Measurements from ENCODE around the gene CNTRL. TPM values are rescaled to one million over a fixed set of nuclear protein-coding genes. Genes with fewer than 3 reads are reported as not detected.

The CNTRL gene
- total and polyA plus RNA-seq, 2 of the 8 experiments (the other 6 are each of a cell fraction or from before 2014, with no cell fraction given) = 5.1 to 13.9 TPM

DNA sequence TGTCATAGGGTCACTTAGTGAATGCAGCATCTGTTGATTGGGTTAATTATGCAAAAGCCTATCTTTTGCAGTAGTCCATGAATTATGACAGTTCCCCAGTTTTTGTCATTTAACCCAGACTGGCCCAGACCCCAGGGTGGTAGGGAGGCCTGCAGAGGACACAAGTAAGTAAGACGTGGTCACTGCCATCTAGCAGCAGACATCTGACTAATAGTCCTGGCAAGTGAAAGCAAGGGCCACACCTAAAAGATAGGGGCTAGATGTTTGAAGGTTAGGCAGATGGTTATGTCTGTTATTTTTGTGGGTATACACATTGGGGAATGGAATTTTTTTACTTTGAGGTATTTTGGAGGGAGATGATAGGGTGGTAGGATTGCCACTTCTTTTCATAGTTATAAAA is 78.9 kb downstream of the CNTRL start:
- Histone ChIP-seq H3K79me2 (ENCODE audit: control insufficient read depth in 1 of 2, insufficient read depth in 2 of 2, low read length in 2 of 2) (no peaks in the 10 kb centered on the region), H2BK120ac (replicated peaks; ENCODE audit: low read depth, low read length) (no peak overlapping the region), H3K4ac (replicated peaks; ENCODE audit: insufficient read length, low read depth, low read length) (no peak overlapping the region), H4K20me1 (replicated peaks in 1 of 2; ENCODE audit: control insufficient read depth in 1 of 2, insufficient read depth in 2 of 2, low read length in 2 of 2) (peaks cover 0 to 1% of the 10 kb centered on the region in 2 experiments), H3K27me3 (replicated peaks in 1 of 4; ENCODE audit: control insufficient read depth in 3 of 4, extremely low read depth in 1 of 4, insufficient read depth in 3 of 4, low read length in 3 of 4) (no peaks in the 10 kb centered on the region), H2AFZ (ENCODE audit: low read length) (no peak overlapping the region), H3K14ac (ENCODE audit: insufficient read length) (no peak overlapping the region), H4K5ac (ENCODE audit: insufficient read length, low read depth, low read length) (no peak overlapping the region), H3K4me2 (ENCODE audit: insufficient read depth in 1 of 2, low read depth in 2 of 2, low read length in 2 of 2) (no peak overlapping the region), H3K9me3 (ENCODE audit: insufficient read depth in 2 of 2, low read depth in 1 of 2, low read length in 1 of 2) (no peaks in the 10 kb centered on the region), H3K4me3 (ENCODE audit: extremely low read depth in 1 of 4, insufficient read depth in 2 of 4, low read depth in 3 of 4, low read length in 4 of 4) (no peak overlapping the region), H3K23me2 (ENCODE audit: low read depth, low read length) (no peaks in the 10 kb centered on the region), H3K23ac (ENCODE audit: insufficient read length) (no peak overlapping the region), H3K36me3 (ENCODE audit: control insufficient read depth in 2 of 4, insufficient read depth in 4 of 4, low read length in 3 of 4) (peaks cover 0 to 5% (median 3%) of the 10 kb centered on the region in 4 experiments; a peak in 4 of 8 replicates), H3K27ac (ENCODE audit: low read depth, low read length) (no peak overlapping the region), H2BK5ac (ENCODE audit: low read depth, low read length) (no peak overlapping the region), H4K91ac (replicated peaks; ENCODE audit: insufficient read length, low read length) (no peak overlapping the region), H3K4me1 (replicated peaks in 1 of 4; ENCODE audit: control insufficient read depth in 3 of 4, insufficient read depth in 4 of 4, low read length in 3 of 4) (peaks cover 0 to 3% (median under 1%) of the 10 kb centered on the region in 4 experiments; a peak in 2 of 7 replicates), H3K56ac (replicated peaks; ENCODE audit: insufficient read length, low read depth, low read length) (no peak overlapping the region), H2BK12ac (ENCODE audit: low read depth, low read length) (no peak overlapping the region), H3K18ac (ENCODE audit: extremely low read depth, low read length) (no peak overlapping the region), H4K8ac (ENCODE audit: extremely low read depth, insufficient read depth, low read length) (no peak overlapping the region), H2BK20ac (ENCODE audit: low read length) (no peak overlapping the region), H3K79me1 (ENCODE audit: low read depth, low read length) (no peaks in the 10 kb centered on the region), H3K9ac (replicated peaks in 1 of 4; ENCODE audit: extremely low read depth in 1 of 4, low read depth in 3 of 4, low read length in 3 of 4) (no peak overlapping the region), H2AK5ac (ENCODE audit: low read depth, low read length) (no peak overlapping the region), H2BK15ac (ENCODE audit: low read length) (no peak overlapping the region)
- ChIA-PET POLR2A (ENCODE audit: partially characterized antibody) (no interaction called here), CTCF (ENCODE audit: partially characterized antibody) (no interaction called here)
- DNase-seq (ENCODE audit: low read depth in 1 of 2, low spot score in 2 of 2) = no peak
- WGBS, 2 experiments (ENCODE audit: extremely low coverage in 1 of 2, insufficient coverage in 1 of 2, insufficient read length in 1 of 2, insufficient replicate concordance in 2 of 2, low coverage in 1 of 2, low lambda C conversion rate in 2 of 2, missing lambda C conversion rate in 1 of 2) = 75% methylated on average over 1 of the region's 1 CpG; no CpG with 5 or more reads in 1 of the 2 experiments
- no peak for FAIRE-seq
